HCT116 (cell line): ENCODE data around the gene NOP16. TPM values are rescaled to one million over a fixed set of nuclear protein-coding genes. Genes with fewer than 3 reads are reported as not detected.

Experiments used
- ATAC-seq: fragments of 200-7000 bp; cut with Tn5 transposase; 2 replicates; pipeline ENCODE4 v1.9.1; 2020; ENCODE audit warnings: mild to moderate bottlenecking, moderate library complexity
- BruUV-seq: library from RNA; stranded (reverse); fragments of 400-500 nt; replicated peaks from 2 replicates; lab custom pipeline; 2021; lab: Mats Ljungman, UMichigan
- CTCF ChIA-PET: fragments of 300-600 bp; sonication (Branson Sonifier 250); formaldehyde crosslinking; loops from one replicate; lab custom pipeline; 2021; ENCODE audit warnings: antibody characterized with exemption; lab: Charles Lee
- POLR2A ChIA-PET: fragments of 300-600, 350-600 bp; sonication (Branson Sonifier 250); formaldehyde crosslinking; loops from one replicate; lab custom pipeline; 2021; ENCODE audit warnings: antibody characterized with exemption; lab: Charles Lee
- RAD21 ChIA-PET, 2 experiments: fragments of 300-600 bp; sonication (Branson Sonifier 250); formaldehyde crosslinking; loops; one replicate each; lab custom pipeline; 2023; ENCODE audit warnings: low total read pairs in 2 of 2; ENCODE audit not compliant: uncharacterized antibody in 2 of 2, unreplicated experiment in 2 of 2, low non-redundant PET in 1 of 2; lab: Charles Lee
- DNase-seq: peaks from one replicate; pipeline ENCODE4 v3.0.0-alpha.2; 2010; ENCODE audit warnings: low read depth, low spot score
- H2AFZ ChIP-seq: fragments of 200-600 bp; shearing (Covaris generic), sonication (generic); 2 replicates; pipeline ENCODE4 v1.6.1; 2017; ENCODE audit warnings: low read depth, mixed run types, mixed read lengths, antibody characterized with exemption, low read length; ENCODE audit not compliant: poor library complexity, severe bottlenecking
- H3K27ac ChIP-seq: 2 replicates; pipeline ENCODE4 v1.5.1; 2012; ENCODE audit warnings: low read depth, low read length
- H3K27me3 ChIP-seq: fragments of 200-600 bp; sonication (generic); 2 replicates; pipeline ENCODE4 v1.6.1; 2016; ENCODE audit warnings: mixed run types, low read length, mixed read lengths; ENCODE audit not compliant: insufficient read depth
- H3K36me3 ChIP-seq, 2 experiments: fragments of 200-500 bp in 1 of 2; fragments of 200-600 bp in 1 of 2; sonication (Bioruptor generic) in 1 of 2; sonication (generic) in 1 of 2; 2 replicates each; pipeline versions ENCODE4 v1.5.1 to v1.6.1; 2014 to 2016; ENCODE audit warnings: low read length in 2 of 2, inconsistent platforms in 1 of 2, mixed read lengths in 1 of 2, mixed run types in 1 of 2; ENCODE audit not compliant: insufficient read depth in 2 of 2, control insufficient read depth in 1 of 2
- H3K4me1 ChIP-seq, 2 experiments: fragments of 200-600 bp in 1 of 2; sonication (generic) in 1 of 2; 2 replicates each; pipeline versions ENCODE4 v1.5.1 to v1.6.1; 2012 to 2017; ENCODE audit warnings: low read length in 2 of 2, inconsistent platforms in 1 of 2, mild to moderate bottlenecking in 1 of 2, mixed read lengths in 1 of 2, mixed run types in 1 of 2, moderate library complexity in 1 of 2; ENCODE audit not compliant: insufficient read depth in 2 of 2, control insufficient read depth in 1 of 2
- H3K4me2 ChIP-seq: fragments of 200-600 bp; sonication (generic); 2 replicates; pipeline ENCODE4 v1.6.1; 2017; ENCODE audit warnings: mixed run types, low read length, mixed read lengths
- H3K4me3 ChIP-seq, 2 experiments: fragments of 200-600 bp in 1 of 2; sonication (generic) in 1 of 2; replicated peaks in 1 of 2; 2 replicates each; pipeline ENCODE4 v1.5.1; 2011 to 2016; ENCODE audit warnings: low read length in 2 of 2, control low read depth in 1 of 2, low read depth in 1 of 2, mild to moderate bottlenecking in 1 of 2, mixed read lengths in 1 of 2, mixed run types in 1 of 2
- H3K79me2 ChIP-seq: fragments of 200-600 bp; sonication (generic); 2 replicates; pipeline ENCODE4 v1.6.1; 2017; ENCODE audit warnings: mild to moderate bottlenecking, mixed run types, low read length, moderate library complexity, mixed read lengths; ENCODE audit not compliant: insufficient read depth
- H3K9ac ChIP-seq: fragments of 200-600 bp; sonication (generic); 2 replicates; pipeline ENCODE4 v1.6.1; 2016; ENCODE audit warnings: low read length, mixed read lengths
- H3K9me2 ChIP-seq: fragments of 200-600 bp; sonication (generic), shearing (Covaris generic); 2 replicates; pipeline ENCODE4 v1.6.1; 2017; ENCODE audit warnings: mixed run types, mild to moderate bottlenecking, moderate library complexity; ENCODE audit not compliant: insufficient read depth
- H3K9me3 ChIP-seq, 2 experiments: fragments of 200-500 bp in 1 of 2; fragments of 200-600 bp in 1 of 2; sonication (Bioruptor generic) in 1 of 2; sonication (generic) in 1 of 2; 2 replicates each; pipeline ENCODE4 v1.6.1; 2014 to 2017; ENCODE audit warnings: low read length in 2 of 2, mixed read lengths in 2 of 2, inconsistent platforms in 1 of 2, low read depth in 1 of 2, mild to moderate bottlenecking in 1 of 2, mixed run types in 1 of 2, moderate library complexity in 1 of 2; ENCODE audit not compliant: control insufficient read depth in 1 of 2, insufficient read depth in 1 of 2
- H4K20me1 ChIP-seq: fragments of 200-600 bp; sonication (generic), shearing (Covaris generic); 2 replicates; pipeline ENCODE4 v1.6.1; 2017; ENCODE audit warnings: mixed run types, mild to moderate bottlenecking, moderate library complexity; ENCODE audit not compliant: insufficient read depth
- CBX3 ChIP-seq: IDR thresholded peaks from 2 replicates; pipeline ENCODE4 v1.6.1; 2012; ENCODE audit warnings: low read depth
- EZH2 ChIP-seq: fragments of 200-600 bp; sonication (generic); IDR thresholded peaks from 2 replicates; pipeline ENCODE4 v1.6.1; 2017; ENCODE audit warnings: antibody characterized with exemption, mixed run types
- EZH2phosphoT487 ChIP-seq: fragments of 200-600 bp; IDR thresholded peaks from 2 replicates; pipeline ENCODE4 v1.6.1; 2018; ENCODE audit warnings: antibody characterized with exemption, borderline replicate concordance
- RAD21 ChIP-seq: IDR thresholded peaks from 2 replicates; pipeline ENCODE4 v1.6.1; 2012; ENCODE audit warnings: low read depth, mild to moderate bottlenecking
- intact Hi-C: fragments of 100-400 bp; cut with micrococcal nuclease; formaldehyde crosslinking; loops from 2 replicates; pipeline ENCODE4 v1.10.0; 2022
- total RNA-seq: library from RNA; stranded (reverse); gene quantifications from one replicate; pipeline ENCODE4 v1.2.1, GENCODE V29; 2021; ENCODE audit not compliant: unreplicated experiment
- TF ChIP-seq, protein P1 (sequence below), 3 experiments: fragments of 200-600 bp in 1 of 3; sonication (generic) in 1 of 3; IDR thresholded peaks in 2 of 3; conservative IDR thresholded peaks in 1 of 3; 2 replicates each; pipeline ENCODE4 v1.5.1; 2012 to 2017; ENCODE audit warnings: low read depth in 2 of 3, low read length in 2 of 3, antibody characterized with exemption in 1 of 3, borderline replicate concordance in 1 of 3, control low read depth in 1 of 3, mild to moderate bottlenecking in 1 of 3, mixed read lengths in 1 of 3, mixed run types in 1 of 3, moderate library complexity in 1 of 3; ENCODE audit not compliant: insufficient read depth in 1 of 3
- TF ChIP-seq, protein P2 (sequence below): IDR thresholded peaks from 2 replicates; pipeline ENCODE4 v1.6.1; 2012
- TF ChIP-seq, protein P3 (sequence below): IDR thresholded peaks from 2 replicates; pipeline ENCODE4 v1.6.1; 2012

NOP16 gene
- total RNA-seq, 1 experiment from 2014 or later, result 67.1 TPM

DNA sequence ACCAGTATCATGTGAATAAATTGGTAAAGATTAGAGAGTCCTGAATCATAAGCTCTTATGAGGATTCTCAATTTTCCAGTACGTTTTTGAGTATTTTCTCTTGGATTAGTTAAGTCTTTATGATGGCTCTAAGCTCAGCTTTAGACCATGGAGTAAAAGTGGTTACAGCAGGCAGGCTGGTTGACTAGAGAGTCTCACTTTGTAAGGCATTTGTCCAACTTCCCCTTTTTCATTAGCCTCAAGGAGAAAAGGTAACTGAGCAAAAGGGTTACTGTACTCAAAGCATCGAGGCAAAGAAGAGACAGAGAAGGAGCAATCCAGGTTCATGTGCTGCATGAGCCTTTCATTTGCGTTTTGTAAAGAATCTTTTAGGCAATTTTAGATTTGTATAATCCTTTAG lies 8.5 kb downstream of the NOP16 start:
- RAD21 ChIA-PET, result no interaction called here
- POLR2A ChIA-PET, result no interaction called here
- ATAC-seq (no peak), DNase-seq (no peak)
- Histone ChIP-seq H4K20me1 (no peaks in the 10 kb centered on the region; the same call in 1 of the 2 replicates), H3K4me2 (no peak overlapping the region), H3K9me2 (no peaks in the 10 kb centered on the region), H3K9me3 (no peaks in the 10 kb centered on the region), H3K36me3 (peaks cover 20 to 42% of the 10 kb centered on the region in 2 experiments; a peak in 3 of 4 replicates), H3K79me2 (peaks cover 10% of the 10 kb centered on the region; the same call in 1 of the 2 replicates), H3K4me3 (no peak overlapping the region), H3K27ac (no peak overlapping the region), H2AFZ (no peak overlapping the region), H3K9ac (no peak overlapping the region), H3K27me3 (no peaks in the 10 kb centered on the region), H3K4me1 (no peaks in the 10 kb centered on the region)
- TF ChIP-seq, protein P1, sequence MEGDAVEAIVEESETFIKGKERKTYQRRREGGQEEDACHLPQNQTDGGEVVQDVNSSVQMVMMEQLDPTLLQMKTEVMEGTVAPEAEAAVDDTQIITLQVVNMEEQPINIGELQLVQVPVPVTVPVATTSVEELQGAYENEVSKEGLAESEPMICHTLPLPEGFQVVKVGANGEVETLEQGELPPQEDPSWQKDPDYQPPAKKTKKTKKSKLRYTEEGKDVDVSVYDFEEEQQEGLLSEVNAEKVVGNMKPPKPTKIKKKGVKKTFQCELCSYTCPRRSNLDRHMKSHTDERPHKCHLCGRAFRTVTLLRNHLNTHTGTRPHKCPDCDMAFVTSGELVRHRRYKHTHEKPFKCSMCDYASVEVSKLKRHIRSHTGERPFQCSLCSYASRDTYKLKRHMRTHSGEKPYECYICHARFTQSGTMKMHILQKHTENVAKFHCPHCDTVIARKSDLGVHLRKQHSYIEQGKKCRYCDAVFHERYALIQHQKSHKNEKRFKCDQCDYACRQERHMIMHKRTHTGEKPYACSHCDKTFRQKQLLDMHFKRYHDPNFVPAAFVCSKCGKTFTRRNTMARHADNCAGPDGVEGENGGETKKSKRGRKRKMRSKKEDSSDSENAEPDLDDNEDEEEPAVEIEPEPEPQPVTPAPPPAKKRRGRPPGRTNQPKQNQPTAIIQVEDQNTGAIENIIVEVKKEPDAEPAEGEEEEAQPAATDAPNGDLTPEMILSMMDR (IDR thresholded peaks at IDR 0.05 in 2 of 3, conservative IDR thresholded peaks at IDR 0.05 in 1 of 3; ENCODE audit: borderline replicate concordance in 1 of 3, insufficient read depth in 1 of 3, low read depth in 2 of 3, low read length in 2 of 3), result no peak
- TF ChIP-seq EZH2, result no peak
- TF ChIP-seq EZH2phosphoT487, result no peak
- TF ChIP-seq, protein P2, sequence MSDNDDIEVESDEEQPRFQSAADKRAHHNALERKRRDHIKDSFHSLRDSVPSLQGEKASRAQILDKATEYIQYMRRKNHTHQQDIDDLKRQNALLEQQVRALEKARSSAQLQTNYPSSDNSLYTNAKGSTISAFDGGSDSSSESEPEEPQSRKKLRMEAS, result no peak
- TF ChIP-seq, protein P3, sequence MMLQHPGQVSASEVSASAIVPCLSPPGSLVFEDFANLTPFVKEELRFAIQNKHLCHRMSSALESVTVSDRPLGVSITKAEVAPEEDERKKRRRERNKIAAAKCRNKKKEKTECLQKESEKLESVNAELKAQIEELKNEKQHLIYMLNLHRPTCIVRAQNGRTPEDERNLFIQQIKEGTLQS, result no peak
- no peak for TF ChIP-seq CBX3
- TF ChIP-seq RAD21, result no peak
- CTCF ChIA-PET, result no interaction called here
- no TSS peak for BruUV-seq
- intact Hi-C loops, result no loop called here
